Measurements from ENCODE around the gene TMEM150A. TPM values are rescaled to one million over a fixed set of nuclear protein-coding genes. Genes with fewer than 3 reads are reported as not detected.
A peak's percentile ranks its signal among the peaks of the same experiment; 100 is the strongest.

Gene TMEM150A
- total and polyA plus RNA-seq, 2 of the 13 experiments (the other 11 are each of a cell fraction or from before 2014, with no cell fraction given): 30.1 to 70.4 TPM

DNA sequence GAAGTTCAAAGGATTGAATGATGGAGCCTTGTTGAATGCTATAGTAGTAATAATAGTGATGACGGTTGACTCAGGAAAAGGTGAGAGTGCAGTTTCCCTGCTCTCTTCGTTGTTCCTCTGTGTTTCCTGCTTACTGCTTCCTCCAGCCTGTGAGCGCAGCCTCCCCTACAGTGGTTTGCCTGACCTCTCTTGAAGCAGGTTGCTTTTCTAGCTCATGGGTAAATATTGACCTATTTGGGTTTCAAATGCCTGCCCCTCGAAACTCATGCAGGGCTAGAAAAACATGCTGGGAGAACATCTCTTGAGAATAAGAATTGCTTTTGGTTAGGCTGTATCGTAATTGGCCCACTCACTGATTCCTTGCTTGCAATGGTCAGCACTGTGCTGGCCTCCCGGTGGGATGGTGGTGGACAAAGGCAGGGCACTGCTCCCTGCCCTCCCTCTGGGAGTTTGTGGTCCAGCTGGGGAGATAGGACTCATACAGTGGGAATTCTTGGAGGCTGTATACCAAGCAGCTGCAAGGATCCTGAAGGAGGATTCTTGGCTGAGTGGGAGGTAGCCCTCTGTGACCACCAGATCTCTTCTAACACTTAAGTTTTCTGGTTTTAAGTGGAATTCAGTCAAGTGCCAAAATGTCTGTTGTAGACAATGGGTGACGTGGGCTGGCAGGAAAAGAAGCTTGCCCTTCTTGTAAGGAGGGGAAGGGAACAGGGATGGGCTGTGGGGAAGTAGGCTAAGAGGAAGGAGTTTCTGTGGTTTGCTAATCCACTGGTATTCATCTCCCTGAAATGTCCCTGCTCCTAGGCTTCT is 12.3 kb downstream of the TMEM150A start (continued):
- TF ChIP-seq ZNF10 (CRISPR knock-in tag; IDR thresholded peaks at IDR 0.05; ENCODE audit: borderline replicate concordance, low read depth) (no peak), ZNF256 (CRISPR knock-in tag; conservative IDR thresholded peaks at IDR 0.05) (no peak), NBN (conservative IDR thresholded peaks at IDR 0.05) (no peak), SAFB2 (CRISPR knock-in tag; IDR thresholded peaks at IDR 0.05; ENCODE audit: borderline replicate concordance, low read depth) (no peak), NRL (CRISPR knock-in tag; IDR thresholded peaks at IDR 0.05; ENCODE audit: borderline replicate concordance) (no peak), HOXA9 (CRISPR knock-in tag; IDR thresholded peaks at IDR 0.05; ENCODE audit: borderline replicate concordance) (no peak), ASH2L (IDR thresholded peaks at IDR 0.05; ENCODE audit: insufficient read length, low read depth, low read length) (peak; percentile 62), FOXC1 (CRISPR knock-in tag; IDR thresholded peaks at IDR 0.05; ENCODE audit: borderline replicate concordance) (no peak), NR2C2 (CRISPR knock-in tag; IDR thresholded peaks at IDR 0.05; ENCODE audit: borderline replicate concordance) (peak; percentile 66; the same call in 1 of the 2 replicates), ZNF558 (CRISPR knock-in tag; IDR thresholded peaks at IDR 0.05; ENCODE audit: borderline replicate concordance) (no peak), SSRP1 (CRISPR knock-in tag; IDR thresholded peaks at IDR 0.05) (no peak), ERF (CRISPR knock-in tag; IDR thresholded peaks at IDR 0.05) (peak; percentile 85), MTF1 (CRISPR knock-in tag; IDR thresholded peaks at IDR 0.05) (no peak), ZNF776 (CRISPR knock-in tag; IDR thresholded peaks at IDR 0.05) (no peak), YEATS2 (CRISPR knock-in tag; IDR thresholded peaks at IDR 0.05; ENCODE audit: borderline replicate concordance) (peak; percentile 40; the same call in 1 of the 2 replicates), SKI (IDR thresholded peaks at IDR 0.05; ENCODE audit: partially characterized antibody) (peak; percentile 10), SUZ12 (IDR thresholded peaks at IDR 0.05; ENCODE audit: low read depth, low read length) (no peak), ZNF431 (CRISPR knock-in tag; IDR thresholded peaks at IDR 0.05; ENCODE audit: borderline replicate concordance, low read depth) (0 out of 2 replicates have a peak, but pooled peaks have one; percentile 66), ZNF546 (CRISPR knock-in tag; conservative IDR thresholded peaks at IDR 0.05) (no peak), TRIM24 (CRISPR knock-in tag; IDR thresholded peaks at IDR 0.05) (no peak)
- TF ChIP-seq, protein P1, sequence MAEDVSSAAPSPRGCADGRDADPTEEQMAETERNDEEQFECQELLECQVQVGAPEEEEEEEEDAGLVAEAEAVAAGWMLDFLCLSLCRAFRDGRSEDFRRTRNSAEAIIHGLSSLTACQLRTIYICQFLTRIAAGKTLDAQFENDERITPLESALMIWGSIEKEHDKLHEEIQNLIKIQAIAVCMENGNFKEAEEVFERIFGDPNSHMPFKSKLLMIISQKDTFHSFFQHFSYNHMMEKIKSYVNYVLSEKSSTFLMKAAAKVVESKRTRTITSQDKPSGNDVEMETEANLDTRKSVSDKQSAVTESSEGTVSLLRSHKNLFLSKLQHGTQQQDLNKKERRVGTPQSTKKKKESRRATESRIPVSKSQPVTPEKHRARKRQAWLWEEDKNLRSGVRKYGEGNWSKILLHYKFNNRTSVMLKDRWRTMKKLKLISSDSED (CRISPR knock-in tag; IDR thresholded peaks at IDR 0.05): no peak
- TF ChIP-seq, protein P2, sequence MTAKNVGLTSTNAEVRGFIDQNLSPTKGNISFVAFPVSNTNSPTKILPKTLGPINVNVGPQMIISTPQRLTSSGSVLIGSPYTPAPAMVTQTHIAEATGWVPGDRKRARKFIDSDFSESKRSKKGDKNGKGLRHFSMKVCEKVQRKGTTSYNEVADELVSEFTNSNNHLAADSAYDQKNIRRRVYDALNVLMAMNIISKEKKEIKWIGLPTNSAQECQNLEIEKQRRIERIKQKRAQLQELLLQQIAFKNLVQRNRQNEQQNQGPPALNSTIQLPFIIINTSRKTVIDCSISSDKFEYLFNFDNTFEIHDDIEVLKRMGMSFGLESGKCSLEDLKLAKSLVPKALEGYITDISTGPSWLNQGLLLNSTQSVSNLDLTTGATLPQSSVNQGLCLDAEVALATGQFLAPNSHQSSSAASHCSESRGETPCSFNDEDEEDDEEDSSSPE (CRISPR knock-in tag; IDR thresholded peaks at IDR 0.05): no peak; the same call in 1 of the 2 replicates
- TF ChIP-seq, protein P3, sequence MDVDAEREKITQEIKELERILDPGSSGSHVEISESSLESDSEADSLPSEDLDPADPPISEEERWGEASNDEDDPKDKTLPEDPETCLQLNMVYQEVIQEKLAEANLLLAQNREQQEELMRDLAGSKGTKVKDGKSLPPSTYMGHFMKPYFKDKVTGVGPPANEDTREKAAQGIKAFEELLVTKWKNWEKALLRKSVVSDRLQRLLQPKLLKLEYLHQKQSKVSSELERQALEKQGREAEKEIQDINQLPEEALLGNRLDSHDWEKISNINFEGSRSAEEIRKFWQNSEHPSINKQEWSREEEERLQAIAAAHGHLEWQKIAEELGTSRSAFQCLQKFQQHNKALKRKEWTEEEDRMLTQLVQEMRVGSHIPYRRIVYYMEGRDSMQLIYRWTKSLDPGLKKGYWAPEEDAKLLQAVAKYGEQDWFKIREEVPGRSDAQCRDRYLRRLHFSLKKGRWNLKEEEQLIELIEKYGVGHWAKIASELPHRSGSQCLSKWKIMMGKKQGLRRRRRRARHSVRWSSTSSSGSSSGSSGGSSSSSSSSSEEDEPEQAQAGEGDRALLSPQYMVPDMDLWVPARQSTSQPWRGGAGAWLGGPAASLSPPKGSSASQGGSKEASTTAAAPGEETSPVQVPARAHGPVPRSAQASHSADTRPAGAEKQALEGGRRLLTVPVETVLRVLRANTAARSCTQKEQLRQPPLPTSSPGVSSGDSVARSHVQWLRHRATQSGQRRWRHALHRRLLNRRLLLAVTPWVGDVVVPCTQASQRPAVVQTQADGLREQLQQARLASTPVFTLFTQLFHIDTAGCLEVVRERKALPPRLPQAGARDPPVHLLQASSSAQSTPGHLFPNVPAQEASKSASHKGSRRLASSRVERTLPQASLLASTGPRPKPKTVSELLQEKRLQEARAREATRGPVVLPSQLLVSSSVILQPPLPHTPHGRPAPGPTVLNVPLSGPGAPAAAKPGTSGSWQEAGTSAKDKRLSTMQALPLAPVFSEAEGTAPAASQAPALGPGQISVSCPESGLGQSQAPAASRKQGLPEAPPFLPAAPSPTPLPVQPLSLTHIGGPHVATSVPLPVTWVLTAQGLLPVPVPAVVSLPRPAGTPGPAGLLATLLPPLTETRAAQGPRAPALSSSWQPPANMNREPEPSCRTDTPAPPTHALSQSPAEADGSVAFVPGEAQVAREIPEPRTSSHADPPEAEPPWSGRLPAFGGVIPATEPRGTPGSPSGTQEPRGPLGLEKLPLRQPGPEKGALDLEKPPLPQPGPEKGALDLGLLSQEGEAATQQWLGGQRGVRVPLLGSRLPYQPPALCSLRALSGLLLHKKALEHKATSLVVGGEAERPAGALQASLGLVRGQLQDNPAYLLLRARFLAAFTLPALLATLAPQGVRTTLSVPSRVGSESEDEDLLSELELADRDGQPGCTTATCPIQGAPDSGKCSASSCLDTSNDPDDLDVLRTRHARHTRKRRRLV (CRISPR knock-in tag; IDR thresholded peaks at IDR 0.05): no peak
